NCI-H774 (cell line): ENCODE data around the gene TSC22D1.
"Not testable (repeated sequence)": the region's sequence is repeated elsewhere in the genome, so short reads cannot be mapped to it uniquely, and the experiment has no call there.

Experiments
- DNase-seq: peaks from one replicate; lab custom pipeline; 2025; lab: John Stamatoyannopoulos, UW

Gene TSC22D1

DNA sequence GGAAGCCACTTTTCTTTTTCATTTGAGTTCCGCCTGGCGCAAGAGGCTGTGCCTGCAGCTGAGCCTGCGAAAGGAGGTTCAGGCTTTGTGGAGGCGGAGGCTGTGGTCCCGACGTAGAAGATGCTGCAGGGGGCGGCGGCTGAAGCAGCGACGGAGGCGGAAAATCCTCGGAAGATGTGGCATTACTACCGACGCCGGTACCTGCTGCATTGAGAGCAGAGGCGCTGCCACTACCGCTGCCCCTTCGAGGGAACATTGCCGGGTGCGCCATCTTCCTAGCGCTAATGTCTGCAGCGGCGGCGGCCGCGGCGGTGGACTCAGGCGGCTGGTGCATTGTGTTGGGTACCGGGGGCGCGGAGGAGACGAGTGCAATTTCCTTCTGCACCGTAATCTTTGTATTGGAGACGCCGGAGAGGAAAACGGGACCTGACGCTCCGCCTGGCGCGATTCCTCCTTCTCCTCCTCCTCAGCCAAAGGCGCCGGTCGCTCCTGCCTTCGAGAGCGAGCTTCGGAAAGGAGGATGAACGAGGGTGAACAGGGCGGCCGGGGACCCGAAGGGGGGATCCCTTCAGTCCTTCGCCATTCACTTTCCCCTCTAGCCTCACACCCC is at the start of gene TSC22D1:
Gene TSC22D1, minus strand, starts transcription at position 590 of the 610 bp plus-strand sequence. Its CDS starts 256 bp downstream, at position 334.
- DNase-seq: no peak

- DNase-seq: no peak
These were observed 46.6 kb upstream of the TSC22D1 start for GRCh38 chr13:44622708-44623107.

DNA sequence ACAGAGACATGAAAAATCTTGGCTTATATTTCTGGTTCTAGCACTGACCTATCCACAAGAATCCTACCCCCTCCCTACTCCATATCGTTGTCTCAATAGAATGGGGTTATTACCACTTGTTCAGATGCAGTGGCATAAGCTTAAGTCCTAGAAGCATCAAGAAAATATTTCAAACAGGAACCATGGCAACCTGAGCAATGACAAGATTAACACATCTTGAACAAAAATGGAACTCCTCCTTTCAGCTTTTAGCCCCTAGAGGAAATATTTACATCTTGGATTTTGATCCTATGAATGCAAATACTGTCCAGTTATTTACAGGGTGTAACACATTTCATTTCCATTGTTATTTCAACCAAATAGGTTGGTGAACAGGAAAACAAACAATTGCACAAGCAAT is 46.1 kb upstream of the TSC22D1 start:
- DNase-seq: no peak

GRCh38 chr13:44620057-44620456 is 43.9 kb upstream of the TSC22D1 start:
- DNase-seq: no peak

DNA sequence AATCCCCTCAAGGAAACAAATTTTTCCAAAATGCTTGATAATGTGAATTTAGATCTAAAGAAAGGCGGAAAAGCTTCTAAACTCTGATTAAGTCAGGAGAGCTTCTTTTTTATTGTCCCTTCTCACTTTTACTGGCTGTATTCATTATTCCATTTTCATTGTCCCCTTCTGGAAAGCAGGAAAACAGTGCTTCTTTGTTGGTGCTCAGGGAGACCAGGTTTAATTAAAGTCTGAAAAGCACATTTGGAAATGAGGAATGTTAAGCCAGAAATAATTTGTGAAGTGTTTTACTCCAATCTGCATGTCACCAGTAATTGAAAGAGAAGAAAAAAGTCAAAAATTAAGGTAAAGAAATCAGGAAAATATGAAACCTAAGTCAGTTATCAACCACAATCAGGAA is 43.5 kb upstream of the TSC22D1 start:
- DNase-seq: no peak

DNA sequence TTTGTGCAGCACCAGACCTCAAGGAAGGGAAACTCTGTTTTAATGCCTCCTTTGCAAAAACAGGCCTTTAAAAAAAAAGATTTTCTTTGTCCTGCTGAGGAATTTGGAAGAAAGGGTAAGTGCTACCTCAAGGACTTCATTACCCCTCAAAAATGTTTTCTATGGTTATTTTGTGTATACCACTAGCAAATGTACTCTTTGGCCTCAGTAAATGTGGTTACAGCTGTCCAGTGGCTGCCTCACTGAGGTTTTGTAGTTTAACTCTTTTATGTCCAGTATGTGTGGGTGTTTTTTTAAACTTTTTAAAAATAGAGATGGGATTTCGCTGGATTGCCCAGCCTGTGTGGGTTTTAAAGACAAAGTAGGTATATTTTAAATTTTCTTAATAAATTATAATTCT is 42.2 kb upstream of the TSC22D1 start:
- DNase-seq: no peak

- DNase-seq: no peak
These were observed 41.5 kb upstream of the TSC22D1 start for GRCh38 chr13:44617648-44618047.

DNA sequence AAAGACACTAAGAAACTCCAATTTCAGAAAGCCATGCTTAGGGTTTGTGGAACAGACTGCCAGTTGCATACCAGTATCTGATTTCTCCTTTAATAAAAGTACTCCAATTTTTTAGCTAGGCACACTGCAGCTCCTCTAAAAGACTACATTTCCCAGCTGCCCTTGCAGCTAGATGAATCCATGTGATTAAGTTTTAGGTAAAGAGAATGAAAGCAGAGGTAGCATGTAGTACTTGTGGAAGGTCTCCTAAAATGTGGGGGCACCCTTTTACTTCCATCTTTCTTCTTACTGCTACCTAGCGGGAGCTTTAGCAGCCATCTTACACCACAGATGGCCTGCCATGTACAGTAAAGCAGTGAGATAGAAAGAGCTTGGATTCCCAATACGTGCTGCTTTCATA is 33.0 kb upstream of the TSC22D1 start:
- DNase-seq: no peak

DNA sequence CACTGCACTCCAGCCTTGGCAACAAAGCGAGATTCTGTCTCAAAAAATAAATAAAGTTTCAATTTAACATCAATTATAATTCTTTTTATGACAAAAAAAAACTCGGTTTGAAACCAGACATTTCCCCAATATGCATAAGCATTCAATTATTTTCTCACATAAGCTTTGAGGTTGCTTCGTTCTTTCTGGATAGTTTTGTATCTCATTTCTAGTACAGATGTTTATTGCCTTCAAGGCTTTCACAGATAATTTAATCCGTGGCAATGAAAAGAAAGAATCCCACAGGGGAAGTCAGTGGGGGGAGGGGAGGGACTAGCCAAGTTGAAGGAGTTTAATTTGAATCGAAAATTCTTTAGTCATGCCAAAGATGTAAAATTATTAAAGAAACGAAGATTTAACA is 29.6 kb upstream of the TSC22D1 start:
- no peak for DNase-seq

DNA sequence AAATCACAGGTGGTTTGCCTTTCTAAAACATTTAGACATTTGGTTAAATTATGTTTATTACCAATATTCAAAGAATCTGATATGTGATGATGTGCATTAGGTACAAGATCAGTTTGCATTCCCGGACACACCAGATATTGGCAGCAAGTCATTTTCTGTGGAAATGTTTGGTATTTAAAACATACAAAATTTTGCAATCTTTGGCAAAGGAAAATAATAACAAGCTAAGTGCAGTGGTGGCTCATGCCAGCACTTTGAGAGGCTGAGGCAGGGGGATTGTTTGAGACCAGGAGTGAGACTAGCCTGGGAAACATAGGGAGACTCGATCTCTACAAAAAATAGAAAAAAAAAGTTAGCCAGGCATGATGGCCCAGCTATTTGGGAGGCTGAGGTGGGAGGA is 29.1 kb upstream of the TSC22D1 start:
- DNase-seq: no peak

GRCh38 chr13:44601586-44601985 is 25.5 kb upstream of the TSC22D1 start:
- no peak for DNase-seq

- DNase-seq: not testable (repeated sequence)
These were observed 17.9 kb upstream of the TSC22D1 start for GRCh38 chr13:44593861-44594592.

DNA sequence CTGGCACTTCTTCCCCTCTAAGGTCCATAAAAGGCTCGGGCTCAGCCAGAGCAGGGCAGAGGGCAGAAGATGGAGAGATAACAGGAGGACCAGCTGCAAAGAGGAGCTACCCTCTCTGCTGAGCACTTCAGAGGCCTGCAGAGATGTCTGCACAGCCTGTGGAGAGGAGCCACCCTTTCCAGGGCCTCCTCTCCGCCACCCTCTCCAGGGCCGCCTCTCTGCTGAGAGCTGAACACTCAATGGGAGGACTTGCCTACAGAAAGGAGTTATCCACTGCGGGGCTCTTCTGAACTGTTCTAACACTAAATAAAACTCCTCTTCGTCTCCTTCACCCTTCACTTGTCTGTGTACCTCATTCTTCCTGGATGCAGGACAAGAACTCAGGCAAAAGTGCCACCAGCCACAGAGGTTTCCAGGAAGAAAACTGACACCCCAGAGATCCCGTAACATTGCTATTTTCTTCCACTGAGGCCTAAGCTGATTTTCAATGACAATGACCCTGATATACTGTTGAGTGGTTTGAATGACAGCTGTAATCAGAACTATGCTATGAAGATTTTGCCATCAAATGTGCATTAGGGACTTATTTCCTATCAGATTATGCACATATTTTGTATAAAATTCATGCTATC is 16.2 kb upstream of the TSC22D1 start:
- no peak for DNase-seq

DNA sequence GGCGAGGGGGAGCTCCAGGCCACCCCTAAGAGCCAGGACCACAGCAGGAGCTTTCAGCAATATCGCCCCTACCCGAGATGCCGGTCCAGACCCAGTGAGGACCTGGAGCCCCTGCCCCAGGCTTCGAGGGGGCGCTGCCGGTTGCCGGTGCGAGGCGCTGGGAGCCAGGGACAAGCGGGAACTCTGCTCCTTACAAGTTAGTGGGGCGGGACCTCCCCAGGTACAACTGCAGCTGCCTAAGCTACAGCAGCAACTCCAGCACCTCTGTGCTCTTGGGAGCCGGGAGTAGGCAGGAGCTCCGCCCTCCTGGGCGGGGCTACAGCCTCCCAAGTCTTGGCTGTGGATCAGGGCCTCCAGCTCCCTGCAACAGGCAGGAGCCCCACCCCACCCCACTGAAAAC is 15.2 kb upstream of the TSC22D1 start:
- DNase-seq: no peak

DNA sequence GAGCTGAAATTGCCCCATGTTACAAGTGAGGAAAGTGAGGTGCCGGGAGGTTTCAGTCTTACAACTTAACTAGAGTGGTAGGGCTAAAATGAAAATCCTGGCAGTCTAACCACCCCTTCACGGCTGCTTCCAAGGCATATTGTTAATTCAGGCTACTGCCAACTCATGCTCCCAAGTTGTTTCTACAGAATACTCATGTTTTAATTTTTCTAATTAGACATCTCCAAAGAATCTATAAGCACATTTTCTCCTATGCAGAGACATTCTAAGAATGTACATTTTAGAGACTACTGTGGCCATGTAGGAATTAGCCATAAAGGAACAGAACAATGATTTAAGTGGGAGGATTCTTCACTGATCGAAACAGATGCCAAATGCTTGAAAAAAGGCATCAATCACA is 7.0 kb upstream of the TSC22D1 start:
- DNase-seq: no peak

GRCh38 chr13:44578067-44578400 is 1.9 kb upstream of the TSC22D1 start:
- DNase-seq: peak; percentile 29

GRCh38 chr13:44577236-44578066 is 1.3 kb upstream of the TSC22D1 start:
- peak; percentile 85 for DNase-seq

- no peak for DNase-seq
These were observed 463 bp upstream of the TSC22D1 start for GRCh38 chr13:44576351-44577235.

DNA sequence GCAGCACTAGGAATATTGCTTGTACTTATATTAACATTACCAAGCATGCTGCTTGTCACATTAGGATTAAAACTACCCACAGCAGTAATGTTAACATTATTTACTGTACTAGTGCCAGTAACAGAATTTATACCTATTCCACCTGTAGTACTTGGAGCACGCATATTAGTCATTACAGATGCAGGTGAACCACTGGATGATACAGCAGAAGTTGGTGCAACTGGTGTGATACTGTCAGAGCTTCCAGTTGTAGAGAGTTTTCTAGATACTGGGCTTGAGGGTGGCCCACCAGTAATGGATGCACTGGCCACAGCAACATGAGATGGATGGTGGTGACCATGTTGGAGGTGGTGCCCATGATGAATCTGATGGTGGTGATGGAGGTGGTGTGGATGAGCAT is 1.1 kb downstream of the TSC22D1 start:
- DNase-seq: no peak

- no peak for DNase-seq
These were observed 1.7 kb downstream of the TSC22D1 start for GRCh38 chr13:44574466-44574855.

- no peak for DNase-seq
These were observed 2.2 kb downstream of the TSC22D1 start for GRCh38 chr13:44573790-44574465.
